ENCODE measurements around the gene TCEAL7.

GRCh38 chrX:103293118-103293517, 36.9 kb upstream of the TCEAL7 start:
- TF ChIP-seq CTCF (IDR thresholded peaks at IDR 0.05; ENCODE audit: low read depth, low read length) = no peak
- no peak for TF ChIP-seq EZH2phosphoT487 (IDR thresholded peaks at IDR 0.05; ENCODE audit: low read depth)
